ENCODE data around the gene DTX1.
"Not testable (repeated sequence)": the region's sequence is repeated elsewhere in the genome, so short reads cannot be mapped to it uniquely, and the experiment has no call there.

Gene DTX1

GRCh38 chr12:113141716-113142115 is 85.2 kb downstream of the DTX1 start:
- DNase-seq = not testable (repeated sequence)

GRCh38 chr12:113142173-113142885 is 85.8 kb downstream of the DTX1 start:
- no peak for DNase-seq

GRCh38 chr12:113142886-113143332 is 86.4 kb downstream of the DTX1 start:
- DNase-seq = no peak

- no peak for DNase-seq
Measured at GRCh38 chr12:113143959-113144358, 87.4 kb downstream of the DTX1 start.

- no peak for DNase-seq
Measured at GRCh38 chr12:113144806-113145205, 88.3 kb downstream of the DTX1 start.

GRCh38 chr12:113145720-113146551 is 89.4 kb downstream of the DTX1 start:
- no peak for DNase-seq

- no peak for DNase-seq
Measured at GRCh38 chr12:113146999-113147398, 90.5 kb downstream of the DTX1 start.
